HG02970 (cell line): Measurements from ENCODE around the gene WNT5A.

Source experiments
- ATAC-seq: cut with Tn5 transposase; IDR thresholded peaks from one replicate; pipeline ENCODE4 v1.9.1; 2021; ENCODE audit warnings: mild to moderate bottlenecking, moderate library complexity, moderate number of reproducible peaks; ENCODE audit not compliant: unreplicated experiment, low FRiP score

WNT5A gene

DNA sequence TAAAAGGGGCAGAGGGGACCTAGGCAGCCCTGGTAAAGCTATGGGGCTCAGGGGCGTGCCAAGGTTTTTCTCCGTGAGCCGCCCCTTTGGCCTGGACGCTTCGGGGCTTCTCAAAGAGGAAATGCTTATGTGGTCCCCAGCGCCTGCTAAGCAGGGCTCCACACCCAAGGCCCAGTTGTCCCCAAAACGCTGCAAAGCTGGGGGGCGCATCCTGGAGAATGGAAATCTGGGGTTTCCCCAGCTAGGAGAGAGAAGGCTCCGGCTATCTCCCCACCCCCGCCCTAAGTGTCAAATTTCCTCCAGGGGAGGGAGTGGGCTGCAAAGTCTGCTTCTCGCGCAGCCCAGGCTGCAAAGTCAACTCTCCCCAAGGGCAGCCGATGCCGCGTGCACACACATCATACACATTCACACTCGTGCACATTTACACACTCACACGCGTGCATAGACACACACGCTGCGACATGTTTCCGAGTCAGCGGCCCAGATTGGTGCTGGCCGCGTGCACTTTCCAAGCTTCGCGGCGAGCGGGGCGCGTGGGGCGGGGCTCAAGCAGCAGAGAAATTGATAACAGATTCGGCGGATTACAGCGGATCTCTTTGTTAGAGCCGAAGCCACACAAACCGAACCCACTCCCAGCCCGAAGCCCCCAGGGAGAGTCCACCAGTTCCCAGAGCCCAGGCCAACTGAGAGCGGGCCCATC lies 4.5 kb downstream of the WNT5A start:
- ATAC-seq: no peak

GRCh38 chr3:55481744-55482495 lies 5.2 kb downstream of the WNT5A start:
- no peak for ATAC-seq

- no peak for ATAC-seq
Measured at GRCh38 chr3:55480911-55481743, 6.0 kb downstream of the WNT5A start.

GRCh38 chr3:55477306-55478303 lies 9.5 kb downstream of the WNT5A start:
- no peak for ATAC-seq

GRCh38 chr3:55476515-55476914 lies 10.6 kb downstream of the WNT5A start:
- ATAC-seq: no peak

GRCh38 chr3:55474213-55474632 lies 12.9 kb downstream of the WNT5A start:
- no peak for ATAC-seq

DNA sequence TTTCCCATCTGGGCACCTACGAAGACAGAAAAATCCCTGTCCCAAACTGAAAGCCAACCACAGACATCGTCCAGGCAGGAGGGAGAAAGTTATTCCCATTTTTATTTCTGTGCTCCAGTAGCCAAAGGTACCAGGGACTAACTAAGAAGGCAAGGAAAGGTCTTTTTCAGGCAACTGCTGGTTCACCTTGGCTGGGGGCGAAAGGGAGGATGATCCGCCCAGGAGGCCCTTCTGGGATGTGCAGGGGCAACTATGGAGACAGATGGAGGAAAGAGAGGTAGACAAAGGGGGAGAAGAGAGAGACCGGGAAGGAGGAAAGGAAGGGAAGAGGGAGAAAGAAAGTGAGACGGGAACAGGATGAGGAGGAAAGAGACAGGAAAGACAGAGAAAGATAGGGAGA lies 13.3 kb downstream of the WNT5A start:
- no peak for ATAC-seq

- no peak for ATAC-seq
Measured at GRCh38 chr3:55471522-55472280, 15.4 kb downstream of the WNT5A start.

DNA sequence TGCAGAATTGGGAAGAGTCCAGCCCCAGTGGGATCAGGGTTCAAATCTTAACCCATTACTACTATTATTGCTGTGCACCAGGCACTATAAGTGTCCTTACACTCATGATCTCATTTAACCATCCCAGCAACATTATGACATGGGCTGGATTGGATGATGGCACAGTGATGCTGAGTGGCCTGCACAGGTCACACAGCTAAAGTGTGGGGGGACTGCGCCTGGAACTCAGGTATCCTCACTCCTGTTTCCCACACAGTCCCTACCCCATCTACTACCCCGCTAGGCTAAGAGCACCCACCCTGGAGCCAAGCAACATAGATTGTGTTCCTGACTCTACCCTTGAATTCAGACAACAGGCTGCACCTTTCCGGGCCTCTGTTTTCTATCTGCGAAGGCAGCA lies 16.0 kb downstream of the WNT5A start:
- no peak for ATAC-seq

- ATAC-seq: no peak
Measured at GRCh38 chr3:55469957-55470526, 17.1 kb downstream of the WNT5A start.

DNA sequence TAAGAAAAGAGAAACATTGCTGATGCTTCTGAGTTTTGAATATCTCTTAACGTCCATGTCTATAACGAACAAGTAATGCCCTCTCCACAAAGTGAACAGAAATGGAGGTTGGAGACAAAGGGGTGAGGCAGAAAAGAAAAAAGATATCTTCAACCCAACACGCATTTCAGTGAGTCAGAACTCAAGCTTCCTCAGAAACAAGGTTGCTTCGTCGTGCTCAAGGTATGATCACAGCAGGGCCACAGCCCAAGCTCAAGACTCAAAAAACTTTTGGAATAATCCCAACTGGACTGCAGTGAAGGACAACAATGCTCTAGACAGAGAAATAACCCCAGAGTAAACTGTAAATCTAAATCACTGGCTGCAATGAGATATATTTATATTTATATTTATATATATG lies 18.9 kb downstream of the WNT5A start:
- ATAC-seq: no peak

- no peak for ATAC-seq
Measured at GRCh38 chr3:55467099-55467498, 20.0 kb downstream of the WNT5A start.

DNA sequence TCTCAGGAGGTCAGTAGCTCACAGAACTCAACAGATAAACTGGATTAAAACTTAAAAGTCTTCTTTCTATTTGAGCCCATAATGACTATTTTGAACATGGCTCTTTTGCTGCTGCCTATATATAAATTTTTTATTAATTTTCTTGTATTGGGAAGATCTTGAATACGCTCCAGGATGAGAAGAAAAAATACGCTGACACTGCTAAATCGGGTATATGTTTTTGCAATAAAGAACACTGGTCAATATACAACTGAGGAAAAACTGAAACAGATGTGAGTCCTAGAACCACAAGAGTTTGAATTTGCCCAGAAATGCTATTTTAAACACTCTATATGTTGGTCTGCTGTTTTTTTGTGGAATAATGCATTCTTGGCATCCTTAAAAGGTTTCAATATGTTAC lies 20.6 kb downstream of the WNT5A start:
- ATAC-seq: no peak

GRCh38 chr3:55461896-55462295 lies 25.2 kb downstream of the WNT5A start:
- ATAC-seq: no peak

DNA sequence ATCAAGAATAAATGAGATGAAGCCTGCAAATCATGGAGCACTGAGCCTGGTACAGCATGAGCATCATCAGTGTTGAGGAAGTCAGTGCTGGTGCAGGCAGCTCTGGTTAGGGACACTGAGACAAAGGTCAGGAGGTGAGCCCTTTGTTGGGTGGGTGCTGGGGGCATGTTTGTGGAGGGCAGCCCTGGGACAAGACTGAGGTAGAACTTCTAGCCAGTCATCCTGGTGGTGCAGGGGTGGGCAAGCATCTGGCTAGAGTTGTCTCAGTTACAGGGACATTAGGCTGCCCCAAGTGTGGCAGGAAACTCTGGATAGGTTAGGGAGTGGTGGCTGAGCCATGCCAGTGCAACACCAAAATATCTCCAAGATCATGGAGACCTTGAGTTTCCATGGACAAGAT lies 27.3 kb downstream of the WNT5A start:
- no peak for ATAC-seq

- no peak for ATAC-seq
Measured at GRCh38 chr3:55458181-55458790, 28.8 kb downstream of the WNT5A start.

- ATAC-seq: no peak
Measured at GRCh38 chr3:55455915-55456314, 31.2 kb downstream of the WNT5A start.

GRCh38 chr3:55454611-55455010 lies 32.5 kb downstream of the WNT5A start:
- no peak for ATAC-seq
